GM12874 (cell line): ENCODE measurements around the gene HCRTR2.

Experiments
- TF ChIP-seq, protein P1 (sequence below): IDR thresholded peaks from 2 replicates; pipeline ENCODE4 v1.5.1; 2011; ENCODE audit warnings: low read depth, mild to moderate bottlenecking, control low read depth, low read length, moderate library complexity; ENCODE audit not compliant: insufficient read depth

Gene HCRTR2

GRCh38 chr6:55319961-55320695 lies 145.8 kb downstream of the HCRTR2 start:
- TF ChIP-seq, protein P1, sequence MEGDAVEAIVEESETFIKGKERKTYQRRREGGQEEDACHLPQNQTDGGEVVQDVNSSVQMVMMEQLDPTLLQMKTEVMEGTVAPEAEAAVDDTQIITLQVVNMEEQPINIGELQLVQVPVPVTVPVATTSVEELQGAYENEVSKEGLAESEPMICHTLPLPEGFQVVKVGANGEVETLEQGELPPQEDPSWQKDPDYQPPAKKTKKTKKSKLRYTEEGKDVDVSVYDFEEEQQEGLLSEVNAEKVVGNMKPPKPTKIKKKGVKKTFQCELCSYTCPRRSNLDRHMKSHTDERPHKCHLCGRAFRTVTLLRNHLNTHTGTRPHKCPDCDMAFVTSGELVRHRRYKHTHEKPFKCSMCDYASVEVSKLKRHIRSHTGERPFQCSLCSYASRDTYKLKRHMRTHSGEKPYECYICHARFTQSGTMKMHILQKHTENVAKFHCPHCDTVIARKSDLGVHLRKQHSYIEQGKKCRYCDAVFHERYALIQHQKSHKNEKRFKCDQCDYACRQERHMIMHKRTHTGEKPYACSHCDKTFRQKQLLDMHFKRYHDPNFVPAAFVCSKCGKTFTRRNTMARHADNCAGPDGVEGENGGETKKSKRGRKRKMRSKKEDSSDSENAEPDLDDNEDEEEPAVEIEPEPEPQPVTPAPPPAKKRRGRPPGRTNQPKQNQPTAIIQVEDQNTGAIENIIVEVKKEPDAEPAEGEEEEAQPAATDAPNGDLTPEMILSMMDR, result no peak

- TF ChIP-seq, protein P1, result no peak
Measured at GRCh38 chr6:55320696-55321086, 146.4 kb downstream of the HCRTR2 start.

GRCh38 chr6:55327169-55327568 lies 152.9 kb downstream of the HCRTR2 start, which contains the start of gene GFRAL:
TSS of gene GFRAL (plus strand) at chr6:55327469. CDS start at chr6:55327555, 86 bp downstream.
- TF ChIP-seq, protein P1, result no peak
